ENCODE measurements around the gene EBI3.
A peak's percentile ranks its signal among the peaks of the same experiment; 100 is the strongest.

EBI3 gene

DNA sequence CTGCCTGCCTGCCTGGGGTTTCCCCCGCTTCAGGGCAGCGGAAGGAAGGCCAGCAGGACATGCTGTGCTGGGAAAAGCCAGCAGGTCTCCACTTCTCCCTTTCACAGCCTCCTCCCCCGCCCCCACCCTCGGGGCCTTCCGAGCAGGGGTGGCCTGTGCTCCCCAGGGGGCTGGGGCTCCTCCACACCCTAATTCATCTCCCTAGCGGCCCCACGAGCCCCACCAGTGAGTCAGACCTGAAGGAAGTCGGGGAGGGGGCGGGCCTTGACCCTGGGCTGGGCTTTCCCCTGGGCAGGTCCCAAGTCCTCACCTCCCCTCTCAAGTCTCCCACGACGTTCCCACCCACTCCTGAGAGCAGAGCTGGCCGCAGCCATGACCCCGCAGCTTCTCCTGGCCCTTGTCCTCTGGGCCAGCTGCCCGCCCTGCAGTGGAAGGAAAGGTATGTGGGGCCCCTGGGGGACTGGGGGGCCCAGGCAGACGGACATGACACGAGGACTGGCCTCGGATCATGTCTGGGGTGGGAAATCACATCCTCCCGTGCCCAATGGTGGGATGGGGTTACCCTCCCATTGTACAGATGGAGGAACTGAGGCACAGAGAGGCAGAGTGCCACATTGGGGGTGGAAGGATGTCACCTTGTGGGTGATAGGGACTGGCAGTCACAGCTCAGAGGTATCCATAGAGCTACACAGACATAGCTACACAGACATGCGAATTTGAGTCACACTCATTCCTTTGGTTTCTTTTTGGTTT is at the start of gene EBI3:
EBI3 (plus strand) TSS at position 345 of the 753 bp plus-strand sequence; CDS start at position 373, 28 bp downstream.
- CTCF ChIA-PET, result interaction anchor here (1.5 to 5.0 kb wide), 3 partner anchors 21 to 88 kb away, joined by 3 to 24 read pairs (median 4); no protein-coding TSS in a partner anchor
- DNase-seq (ENCODE audit: low read depth, low spot score), result peak; percentile 7
- TF ChIP-seq, protein P1, sequence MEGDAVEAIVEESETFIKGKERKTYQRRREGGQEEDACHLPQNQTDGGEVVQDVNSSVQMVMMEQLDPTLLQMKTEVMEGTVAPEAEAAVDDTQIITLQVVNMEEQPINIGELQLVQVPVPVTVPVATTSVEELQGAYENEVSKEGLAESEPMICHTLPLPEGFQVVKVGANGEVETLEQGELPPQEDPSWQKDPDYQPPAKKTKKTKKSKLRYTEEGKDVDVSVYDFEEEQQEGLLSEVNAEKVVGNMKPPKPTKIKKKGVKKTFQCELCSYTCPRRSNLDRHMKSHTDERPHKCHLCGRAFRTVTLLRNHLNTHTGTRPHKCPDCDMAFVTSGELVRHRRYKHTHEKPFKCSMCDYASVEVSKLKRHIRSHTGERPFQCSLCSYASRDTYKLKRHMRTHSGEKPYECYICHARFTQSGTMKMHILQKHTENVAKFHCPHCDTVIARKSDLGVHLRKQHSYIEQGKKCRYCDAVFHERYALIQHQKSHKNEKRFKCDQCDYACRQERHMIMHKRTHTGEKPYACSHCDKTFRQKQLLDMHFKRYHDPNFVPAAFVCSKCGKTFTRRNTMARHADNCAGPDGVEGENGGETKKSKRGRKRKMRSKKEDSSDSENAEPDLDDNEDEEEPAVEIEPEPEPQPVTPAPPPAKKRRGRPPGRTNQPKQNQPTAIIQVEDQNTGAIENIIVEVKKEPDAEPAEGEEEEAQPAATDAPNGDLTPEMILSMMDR (IDR thresholded peaks at IDR 0.05; ENCODE audit: insufficient read depth, low read length, missing control alignments), result no peak
- POLR2A ChIA-PET, result no interaction called here
- H3K4me3 ChIP-seq (ENCODE audit: low read depth, low read length), result no peak within 1 kb of the TSS

GRCh38 chr19:4181053-4181508 is 48.2 kb upstream of the EBI3 start:
- no peak for DNase-seq (ENCODE audit: low read depth, low spot score)
- TF ChIP-seq, protein P1 (IDR thresholded peaks at IDR 0.05; ENCODE audit: insufficient read depth, low read length, missing control alignments), result no peak
- peak overlapping the region; percentile 93 for H3K4me3 ChIP-seq (ENCODE audit: low read depth, low read length)
- ChIA-PET CTCF (interaction anchor here (1.1 kb wide), 1 partner anchor 41 kb away, joined by 8 read pairs; no protein-coding TSS in a partner anchor), POLR2A (interaction anchor here (0.6 kb wide), 1 partner anchor 174 kb away, joined by 4 read pairs; no protein-coding TSS in a partner anchor)

DNA sequence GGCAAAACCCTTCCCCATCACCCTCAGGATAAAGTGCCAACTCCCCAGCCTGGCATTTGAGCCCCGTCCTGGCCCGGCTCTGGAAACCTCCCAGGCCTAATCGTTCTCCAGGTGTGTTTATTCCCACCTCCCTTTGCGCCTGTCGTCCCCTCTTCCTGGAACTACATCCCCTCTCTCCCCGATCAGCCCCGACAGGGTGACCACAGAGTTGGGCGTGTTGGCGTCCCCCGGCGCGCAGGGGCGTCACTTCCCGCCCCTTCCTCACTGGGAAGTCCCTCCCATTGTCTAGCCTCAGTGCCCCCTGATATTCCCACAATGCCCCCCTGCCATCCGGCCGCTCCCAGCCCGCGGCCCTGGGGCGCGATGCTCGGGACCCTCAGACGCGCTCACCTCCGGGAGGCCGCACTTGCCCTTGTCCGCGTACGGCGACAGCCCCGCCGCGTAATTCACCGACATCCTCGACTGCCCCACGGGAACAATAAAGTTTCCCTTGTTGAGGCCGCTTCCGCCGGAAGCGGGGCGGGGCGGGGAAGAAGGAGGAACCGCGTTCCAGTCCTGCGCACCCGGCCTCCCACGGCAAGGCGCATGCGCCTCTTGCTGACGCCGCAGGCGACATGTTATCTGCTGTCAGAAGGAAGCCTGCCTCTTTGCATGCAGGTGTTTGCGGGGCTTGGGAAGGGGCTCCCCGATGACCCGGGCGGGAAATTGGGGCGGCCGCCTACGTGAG is 47.1 kb upstream of the EBI3 start, which contains the start of the genes ANKRD24 and SIRT6:
ANKRD24 (plus strand) TSS at position 606 of the 727 bp plus-strand sequence. CDS start 3,737 bp downstream, outside the sequence.
SIRT6 (minus strand) TSS at position 480 of the 727 bp plus-strand sequence; CDS start at position 456, 24 bp downstream.
- ChIA-PET POLR2A (no interaction called here), CTCF (no interaction called here)
- H3K4me3 ChIP-seq (ENCODE audit: low read depth, low read length), result peak within 1 kb of the TSS; percentile 93
- DNase-seq (ENCODE audit: low read depth, low spot score), result peak; percentile 71
- TF ChIP-seq, protein P1 (IDR thresholded peaks at IDR 0.05; ENCODE audit: insufficient read depth, low read length, missing control alignments), result no peak

- DNase-seq (ENCODE audit: low read depth, low spot score), result no peak
- no peak overlapping the region for H3K4me3 ChIP-seq (ENCODE audit: low read depth, low read length)
- ChIA-PET POLR2A (no interaction called here), CTCF (interaction anchor here (0.7 to 0.9 kb wide), 3 partner anchors 18 to 43 kb away, joined by 3 to 7 read pairs (median 4); no protein-coding TSS in a partner anchor)
- TF ChIP-seq, protein P1 (IDR thresholded peaks at IDR 0.05; ENCODE audit: insufficient read depth, low read length, missing control alignments), result no peak
Measured at GRCh38 chr19:4183967-4184717, 45.2 kb upstream of the EBI3 start.

- no peak overlapping the region for H3K4me3 ChIP-seq (ENCODE audit: low read depth, low read length)
- CTCF ChIA-PET, result interaction anchor here (0.8 kb wide), 1 partner anchor 18 kb away, joined by 7 read pairs; no protein-coding TSS in a partner anchor
- TF ChIP-seq, protein P1 (IDR thresholded peaks at IDR 0.05; ENCODE audit: insufficient read depth, low read length, missing control alignments), result no peak
- POLR2A ChIA-PET, result no interaction called here
- no peak for DNase-seq (ENCODE audit: low read depth, low spot score)
Measured at GRCh38 chr19:4184718-4185352, 44.5 kb upstream of the EBI3 start.

Measured in AG04449 (cell line).